Activated CD8-positive, alpha-beta memory T cell treated with anti-CD3 and anti-CD28 coated beads, Interleukin-2, amount 50 U/mL, for 24 hours (primary cell): ENCODE data around the gene MRPS15.

Experiments
- DNase-seq: peaks from one replicate; pipeline ENCODE4 v3.0.0-alpha.2; 2020; ENCODE audit errors: extremely low read depth

The MRPS15 gene

GRCh38 chr1:36420409-36420808, 43.8 kb downstream of the MRPS15 start:
- DNase-seq: no peak

GRCh38 chr1:36419569-36419968, 44.6 kb downstream of the MRPS15 start:
- DNase-seq: no peak

- DNase-seq: no peak
Measured at GRCh38 chr1:36419140-36419539, 45.0 kb downstream of the MRPS15 start.

GRCh38 chr1:36417931-36418330, 46.3 kb downstream of the MRPS15 start:
- no peak for DNase-seq

GRCh38 chr1:36415661-36416326, 48.4 kb downstream of the MRPS15 start:
- DNase-seq: no peak

- DNase-seq: no peak
Measured at GRCh38 chr1:36414384-36414783, 49.8 kb downstream of the MRPS15 start.

- no peak for DNase-seq
Measured at GRCh38 chr1:36411674-36412648, 52.2 kb downstream of the MRPS15 start.

GRCh38 chr1:36408479-36408878, 55.7 kb downstream of the MRPS15 start:
- no peak for DNase-seq

GRCh38 chr1:36406440-36406839, 57.7 kb downstream of the MRPS15 start:
- no peak for DNase-seq
